Activated T-helper 1 cell treated with Interleukin-2 at 50 U/mL for 16 hours (primary cell): Measurements from ENCODE around the gene SETMAR.
A peak's percentile ranks its signal among the peaks of the same experiment; 100 is the strongest.
"Not testable (repeated sequence)": the region's sequence is repeated elsewhere in the genome, so short reads cannot be mapped to it uniquely, and the experiment has no call there.

Experiments used
- DNase-seq: peaks from one replicate; pipeline ENCODE4 v3.0.0-alpha.2; 2020; ENCODE audit warnings: low read depth

Gene SETMAR

DNA sequence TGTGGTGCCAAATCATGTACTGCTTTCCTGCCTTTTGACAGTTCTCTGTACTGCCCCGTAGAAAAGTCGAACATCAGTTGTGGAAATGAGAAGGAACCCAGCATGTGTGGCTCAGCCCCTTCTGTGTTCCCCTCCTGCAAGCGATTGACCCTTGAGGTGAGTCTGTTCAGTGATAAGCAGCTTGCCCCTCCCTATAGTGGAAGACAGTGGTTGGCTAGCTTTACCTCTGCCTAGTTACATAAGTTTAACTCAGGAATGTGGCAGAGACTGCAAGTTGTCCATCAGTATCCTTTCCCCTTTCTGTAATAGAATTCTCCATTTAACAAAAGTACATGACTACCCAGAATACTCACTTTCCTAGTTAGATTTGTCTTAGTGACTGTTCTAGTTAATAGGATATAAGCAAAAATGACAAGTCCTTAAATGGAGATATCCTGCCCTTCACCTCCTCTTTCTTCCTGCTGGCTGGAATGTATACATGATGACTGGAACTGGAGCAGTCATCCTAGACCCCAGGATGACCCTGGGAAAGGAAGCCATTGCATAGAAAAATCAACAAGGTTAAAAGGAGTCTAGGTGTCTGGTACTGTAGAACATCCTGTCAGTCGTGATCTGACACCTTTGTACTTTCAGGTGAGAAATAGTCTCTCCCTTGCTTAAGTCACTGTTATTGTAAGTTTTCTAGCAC lies 10.6 kb downstream of the SETMAR start:
- DNase-seq = no peak

DNA sequence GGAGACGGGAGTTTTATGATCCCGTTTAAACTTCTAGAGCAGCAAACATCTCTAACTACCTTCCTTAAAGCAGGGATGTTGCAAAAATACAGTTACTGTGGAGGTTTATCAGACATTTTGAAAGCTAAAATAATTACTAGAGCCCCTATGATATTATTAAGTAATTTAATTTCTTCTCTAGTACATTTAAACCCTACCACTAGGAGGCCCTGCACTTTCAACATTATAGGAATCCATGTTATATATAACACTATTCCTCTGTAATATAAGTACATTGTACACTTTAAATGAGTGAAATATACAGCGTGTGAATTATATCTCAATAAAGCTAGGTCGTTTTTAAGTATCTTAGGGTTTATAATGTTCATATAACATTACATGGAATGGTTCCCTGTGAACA lies 11.5 kb downstream of the SETMAR start:
- DNase-seq = no peak

DNA sequence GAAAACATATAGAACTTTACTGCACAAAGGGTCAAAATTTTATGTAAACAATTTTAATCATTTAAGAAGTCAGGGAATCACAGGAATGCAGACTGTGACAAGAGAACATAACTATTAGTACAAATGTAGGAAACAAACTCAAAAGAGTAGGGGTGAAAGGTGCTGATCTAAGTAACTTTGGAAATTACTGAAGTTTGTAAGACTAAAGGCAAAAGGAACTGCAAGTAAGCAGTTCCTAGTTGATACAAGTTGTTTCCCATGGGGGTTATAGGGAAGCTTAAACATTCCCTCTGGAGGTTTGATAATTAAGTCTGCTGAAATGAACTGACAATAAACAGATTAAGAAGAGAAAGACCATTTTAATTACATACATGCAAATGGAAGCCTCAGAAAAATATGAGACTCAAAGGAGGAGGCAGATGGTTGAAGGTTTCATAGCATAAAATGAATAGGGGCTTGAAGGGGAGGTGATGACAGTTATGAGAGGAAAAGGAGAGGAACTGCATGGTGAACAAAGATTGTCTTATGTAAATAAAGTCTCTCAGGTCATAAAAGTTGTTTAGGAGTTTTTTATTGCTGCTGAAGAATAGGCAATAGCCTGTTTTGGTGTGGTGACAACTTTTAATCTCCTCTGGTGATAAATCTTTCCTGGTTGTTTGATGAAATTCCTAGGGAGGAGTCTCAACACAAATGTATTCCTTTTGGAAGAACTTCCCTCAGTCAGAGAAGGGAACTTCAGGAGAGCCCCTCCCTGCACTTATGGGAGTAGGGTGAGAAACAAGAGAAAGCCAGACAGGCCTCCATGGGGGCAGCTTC lies 17.1 kb downstream of the SETMAR start:
- no peak for DNase-seq

DNA sequence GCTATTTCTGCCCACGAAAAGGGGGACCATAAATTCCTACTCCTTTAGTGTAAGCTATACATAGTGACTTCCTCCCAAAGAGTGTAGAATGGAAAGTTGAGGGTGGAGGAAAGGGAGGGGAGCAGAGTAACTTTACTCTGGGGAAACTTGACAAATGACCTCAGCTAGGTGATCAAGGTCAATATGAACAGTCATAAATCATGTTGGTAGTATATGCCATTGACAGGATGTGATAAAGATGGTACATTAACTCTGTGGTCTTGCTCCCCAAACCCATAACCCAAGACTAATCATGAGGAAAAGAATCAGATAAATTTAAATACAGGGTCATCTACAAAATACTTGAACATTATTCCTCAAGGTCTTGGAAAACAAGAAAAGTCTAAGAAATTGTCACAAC lies 18.6 kb downstream of the SETMAR start:
- DNase-seq = no peak

DNA sequence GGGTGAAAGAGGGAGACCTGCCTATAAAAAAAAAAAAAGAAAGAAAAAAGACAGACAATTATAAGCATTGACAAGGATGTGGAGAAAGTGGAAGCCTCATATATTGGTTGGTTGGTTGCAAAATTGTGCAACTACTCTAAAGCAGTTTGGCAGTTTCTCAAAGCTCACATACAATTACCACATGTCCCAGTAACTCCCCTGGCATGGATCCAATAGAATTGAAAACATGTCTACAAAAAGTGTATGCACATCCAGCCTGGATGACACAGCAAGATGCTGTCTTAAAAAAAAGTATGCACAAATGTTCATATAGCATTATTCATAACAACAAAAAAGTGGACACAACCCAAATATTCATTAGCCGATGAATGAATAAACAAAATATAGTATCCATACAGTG lies 19.5 kb downstream of the SETMAR start:
- DNase-seq = no peak

DNA sequence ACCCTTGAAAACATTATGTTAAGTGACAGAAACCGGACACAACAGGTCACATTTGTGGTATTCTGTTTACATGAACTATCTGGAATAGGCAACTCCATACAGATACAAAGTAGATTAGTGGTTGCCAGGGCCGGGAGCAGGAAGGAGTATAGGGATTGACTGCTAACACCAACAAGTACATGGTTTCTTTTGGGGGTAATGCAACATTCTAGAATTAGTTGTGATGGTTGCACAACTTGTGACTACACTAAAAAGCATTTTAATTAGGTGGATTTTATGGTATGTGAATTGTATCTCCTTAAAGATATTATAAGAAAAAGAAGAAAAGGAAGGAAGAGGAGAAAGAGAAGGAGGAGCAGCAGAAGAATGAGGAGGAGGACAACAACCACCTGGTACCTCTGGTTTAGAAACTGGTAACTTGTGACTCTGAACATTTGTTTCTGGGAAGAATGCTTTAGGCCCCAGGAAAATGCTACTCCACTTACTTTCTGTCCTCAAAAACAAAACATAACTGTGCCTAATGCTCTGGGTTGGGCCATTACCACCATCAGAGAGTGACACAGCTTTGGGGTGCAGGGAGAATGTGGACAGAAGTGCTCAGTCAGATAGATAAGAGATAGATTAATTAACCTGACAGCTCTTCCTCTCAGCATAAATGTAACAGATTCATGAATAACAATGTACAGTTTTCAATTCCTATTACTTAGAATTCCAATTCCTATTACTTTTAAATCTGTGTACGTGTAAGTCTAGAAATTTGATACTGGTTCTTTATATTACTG lies 20.3 kb downstream of the SETMAR start:
- no peak for DNase-seq

DNA sequence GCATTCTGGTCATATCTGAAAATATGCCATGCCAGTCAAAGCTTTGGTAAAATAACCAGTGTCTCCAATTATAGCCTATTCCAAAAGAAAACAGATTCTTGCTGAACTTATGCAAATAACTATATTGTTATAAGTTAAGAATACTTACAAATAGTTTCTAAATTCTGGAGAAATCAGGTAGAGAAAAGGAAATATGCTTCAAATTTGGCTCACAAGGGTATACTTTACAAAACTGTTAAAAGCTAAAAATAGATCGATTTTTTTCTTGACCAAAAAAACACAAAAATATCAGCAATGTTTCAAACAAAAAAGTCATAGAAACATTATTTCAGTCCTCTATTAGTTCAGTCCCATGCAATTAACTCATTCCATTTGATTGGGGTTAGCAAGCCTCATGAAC lies 23.7 kb downstream of the SETMAR start:
- DNase-seq = no peak

DNA sequence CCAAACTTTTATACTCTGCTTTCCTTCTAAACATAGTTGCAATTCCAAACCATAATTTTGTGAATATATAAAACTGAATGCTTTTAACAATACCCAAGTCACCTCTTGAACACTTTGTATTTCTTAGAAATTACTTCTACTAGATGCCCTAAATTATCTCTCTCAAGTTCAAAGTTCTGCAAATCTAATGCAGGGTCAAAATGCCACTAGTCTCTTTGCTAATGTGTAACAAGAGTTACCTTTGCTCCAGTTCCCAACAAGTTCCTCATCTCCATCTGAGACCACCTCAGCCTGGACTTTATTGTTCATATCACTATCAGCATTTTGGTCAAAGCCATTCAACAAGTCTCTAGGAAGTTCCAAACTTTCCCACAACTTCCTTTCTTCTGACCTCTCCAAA lies 26.6 kb downstream of the SETMAR start:
- not testable (repeated sequence) for DNase-seq

DNA sequence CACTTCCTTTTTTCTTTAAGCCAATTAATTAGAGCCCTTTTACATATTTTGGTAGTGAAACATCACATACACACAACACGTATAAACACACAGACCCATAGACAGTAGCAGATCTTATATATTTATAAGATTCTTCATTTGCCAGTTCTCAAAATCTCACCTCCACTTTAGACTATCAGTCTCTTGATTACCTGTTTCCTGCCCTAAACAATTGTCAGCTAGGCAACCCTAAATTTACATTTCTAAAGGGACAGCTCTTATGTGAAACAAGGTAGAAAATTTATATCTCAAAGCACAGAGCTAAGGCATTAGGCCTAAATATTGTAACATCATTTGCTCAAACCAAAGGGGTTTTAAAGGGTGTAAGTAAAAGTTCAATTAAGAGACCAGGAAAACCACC lies 28.9 kb downstream of the SETMAR start:
- DNase-seq = no peak

DNA sequence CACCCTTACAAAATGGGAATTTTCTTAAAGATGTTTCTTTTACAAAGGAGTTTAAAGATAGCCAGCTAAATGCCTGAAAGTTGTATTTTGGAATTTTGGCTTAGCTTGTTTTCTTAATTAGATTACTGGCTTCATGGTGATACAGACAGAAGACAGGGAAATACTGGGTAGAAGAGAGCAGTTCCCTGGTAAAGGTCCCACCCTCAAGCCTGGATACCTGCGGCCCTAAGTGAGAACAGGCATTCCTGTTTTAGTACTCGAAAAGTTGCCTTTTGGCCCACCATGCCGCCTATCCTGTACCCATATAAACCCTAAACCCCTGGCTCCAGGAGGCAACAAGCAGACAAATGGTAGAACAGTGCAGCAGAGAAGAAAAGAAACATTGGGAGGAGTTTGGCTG lies 29.4 kb downstream of the SETMAR start:
- DNase-seq = no peak

DNA sequence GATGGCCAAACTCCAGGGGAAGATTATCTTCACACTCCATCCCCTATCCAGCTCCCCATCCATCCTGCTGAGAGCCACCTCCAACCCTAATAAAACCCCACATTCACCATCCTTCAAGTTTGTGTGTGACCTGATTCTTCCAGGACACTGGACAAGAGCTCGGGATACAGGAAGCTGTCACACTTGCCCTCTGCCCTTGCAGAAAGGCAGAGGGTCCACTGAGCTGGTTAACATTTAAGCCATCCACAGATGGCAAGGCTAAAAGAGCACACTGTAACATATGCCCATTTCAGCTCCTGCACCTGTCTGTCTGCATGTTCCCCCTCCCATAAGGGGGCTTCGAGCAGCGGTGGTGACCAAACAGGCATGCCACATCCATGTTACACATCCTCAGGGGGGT lies 29.8 kb downstream of the SETMAR start:
- no peak for DNase-seq

DNA sequence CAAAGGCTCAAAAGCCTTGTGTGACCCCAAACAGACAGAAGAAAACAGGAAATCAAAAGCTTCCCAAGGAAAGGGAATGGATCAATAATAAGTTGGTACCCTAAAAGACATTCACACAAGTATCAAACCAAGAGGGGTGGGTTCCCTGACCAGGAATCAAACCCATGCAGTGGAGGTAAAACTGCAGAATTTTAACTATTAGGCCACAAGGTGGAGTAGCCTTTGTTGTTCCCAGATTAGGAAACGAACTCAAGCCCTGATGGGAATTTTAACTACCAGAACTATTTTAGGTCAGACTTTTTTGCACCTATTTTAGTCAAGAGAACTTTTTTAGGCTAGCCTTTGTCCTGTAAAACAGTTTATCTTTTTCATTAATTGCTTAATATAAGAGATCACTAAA lies 31.4 kb downstream of the SETMAR start:
- no peak for DNase-seq

DNA sequence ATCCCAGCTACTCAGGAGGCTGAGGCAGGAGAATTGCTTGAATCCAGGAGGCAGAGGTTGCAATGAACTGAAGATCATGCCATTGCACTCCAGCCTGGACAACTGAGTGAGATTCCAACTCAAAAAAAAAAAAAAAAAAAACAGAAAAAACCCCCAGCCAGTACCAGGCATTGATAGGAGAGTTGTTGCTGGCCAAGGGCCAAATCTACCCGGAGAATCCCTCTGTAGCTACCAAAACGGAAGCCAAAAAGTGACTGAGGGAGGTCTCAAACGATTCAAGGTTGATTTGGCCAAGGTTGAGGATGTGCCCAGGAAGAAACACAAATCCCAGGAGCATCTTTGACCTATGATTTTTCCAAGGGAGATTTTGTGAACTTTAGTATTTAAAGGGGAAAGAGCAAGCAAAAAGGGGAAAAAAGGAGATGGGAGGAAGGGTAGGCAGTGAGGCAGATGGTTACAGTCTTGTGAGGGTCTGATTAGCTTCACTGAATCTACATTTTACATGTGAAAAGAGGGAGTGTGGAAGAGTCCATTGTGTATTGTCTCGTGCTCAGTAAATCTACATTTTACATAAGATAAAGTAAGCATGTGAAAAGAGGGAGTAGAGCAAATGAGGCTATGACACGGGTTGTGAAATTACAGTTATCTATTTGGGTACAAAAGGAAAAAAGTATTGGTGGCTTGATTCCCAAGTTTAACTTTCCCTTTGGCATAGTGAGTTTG lies 32.8 kb downstream of the SETMAR start:
- no peak for DNase-seq

DNA sequence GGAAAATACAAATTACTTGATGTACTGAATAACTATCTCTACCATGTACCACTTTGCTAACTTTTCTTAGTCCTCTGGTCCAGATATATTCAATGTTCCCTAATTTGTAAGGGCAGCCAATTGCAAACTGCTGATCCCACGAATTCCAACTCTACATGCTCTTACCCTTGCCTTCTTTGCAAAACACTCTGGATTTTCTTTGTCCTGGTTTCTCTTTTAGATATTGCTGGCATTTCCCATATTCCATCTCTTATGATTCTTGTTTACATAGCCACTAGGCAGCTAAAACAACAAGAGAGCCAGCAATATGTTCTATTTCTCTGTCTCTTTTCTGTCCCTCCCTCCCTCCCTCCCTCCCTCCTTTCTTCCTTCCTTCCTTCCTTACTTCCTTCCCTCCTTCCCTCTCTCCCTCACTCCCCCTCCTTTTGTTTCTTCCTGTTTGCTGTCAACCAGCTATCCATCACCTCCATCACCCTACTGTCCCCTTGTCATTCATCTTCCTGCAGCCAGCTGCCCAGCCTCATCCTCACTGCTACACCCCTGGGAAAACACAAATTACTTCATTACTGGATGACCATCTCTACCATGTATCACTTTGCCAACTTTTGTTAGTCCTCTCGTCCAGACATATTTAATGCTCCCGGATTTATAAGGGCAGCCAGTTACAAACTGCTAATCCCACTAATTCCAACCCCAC lies 33.8 kb downstream of the SETMAR start:
- no peak for DNase-seq

DNA sequence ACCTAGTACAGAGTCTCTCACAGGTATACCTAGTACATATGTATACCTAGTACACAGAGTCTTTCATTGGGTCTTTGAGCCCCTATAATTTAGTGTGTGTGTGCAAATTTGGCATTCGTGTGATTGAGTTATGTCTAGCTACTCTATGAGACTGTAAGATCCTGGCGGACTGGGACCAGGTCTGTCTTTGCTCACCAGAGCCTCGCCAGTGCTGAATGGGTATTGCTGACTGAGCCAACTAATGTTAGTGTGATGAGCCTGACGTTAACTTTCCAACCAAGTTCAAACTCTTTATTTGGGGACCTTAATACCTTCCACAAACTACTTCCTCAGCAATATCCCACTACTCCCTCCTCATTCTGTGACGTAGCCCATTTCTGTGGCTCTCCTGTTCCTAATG lies 35.6 kb downstream of the SETMAR start:
- DNase-seq = no peak

DNA sequence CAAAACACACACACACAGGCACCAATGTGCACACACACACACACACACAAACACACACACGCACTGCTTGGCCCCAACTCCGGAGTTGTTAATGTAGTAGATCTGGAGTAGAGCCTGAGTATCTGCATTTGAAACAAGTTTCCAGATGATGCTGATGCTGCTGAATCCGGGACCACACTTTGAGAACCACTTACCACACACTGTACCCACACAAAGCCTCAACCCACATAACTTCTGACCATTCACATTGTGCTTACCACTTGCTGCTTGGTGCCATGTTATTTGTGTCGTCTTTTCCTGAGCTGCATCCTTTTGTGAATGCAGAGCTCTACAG lies 36.9 kb downstream of the SETMAR start:
- no peak for DNase-seq

DNA sequence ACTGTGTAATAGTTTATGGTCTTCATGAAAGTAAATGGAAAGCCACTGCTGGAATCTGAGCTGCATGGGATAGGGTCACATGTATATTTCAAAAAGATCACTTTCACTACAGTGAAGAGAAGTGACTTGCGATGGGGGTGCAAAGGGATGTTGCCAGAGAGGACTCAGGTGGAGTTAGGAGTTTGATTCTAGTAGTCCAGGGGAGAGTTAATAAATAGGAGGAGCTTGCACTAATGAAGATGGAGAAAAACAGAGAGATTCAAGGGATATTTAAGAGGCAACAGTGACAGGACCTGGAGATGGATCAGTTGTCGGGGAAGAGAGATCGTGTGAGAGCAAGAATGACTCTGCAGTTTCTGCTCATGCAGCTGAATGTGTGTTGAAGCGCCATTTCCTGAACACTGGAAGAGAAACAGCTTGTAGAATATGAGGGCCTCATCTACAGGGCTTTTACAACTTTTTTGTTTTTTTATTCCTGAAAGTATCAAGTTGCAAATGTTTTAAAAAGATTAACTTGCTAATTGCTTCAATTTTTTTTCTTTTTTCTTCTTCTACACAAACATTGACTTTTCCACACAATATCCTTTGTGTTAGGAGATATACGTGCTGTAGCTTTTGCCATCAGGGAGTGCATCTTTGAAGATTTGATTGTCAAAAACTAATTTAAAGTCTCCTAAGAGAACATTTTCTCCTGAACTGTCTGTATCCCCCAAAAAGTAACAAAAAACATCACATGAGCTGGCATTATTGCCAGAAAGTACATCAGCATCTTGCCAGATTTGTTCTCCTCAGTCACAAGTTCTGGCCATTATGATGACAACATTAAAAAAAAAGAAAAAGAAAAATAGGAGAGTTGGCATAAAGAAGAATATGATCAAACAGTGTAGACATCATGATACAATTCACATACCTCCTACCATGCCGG lies 37.5 kb downstream of the SETMAR start:
- no peak for DNase-seq

DNA sequence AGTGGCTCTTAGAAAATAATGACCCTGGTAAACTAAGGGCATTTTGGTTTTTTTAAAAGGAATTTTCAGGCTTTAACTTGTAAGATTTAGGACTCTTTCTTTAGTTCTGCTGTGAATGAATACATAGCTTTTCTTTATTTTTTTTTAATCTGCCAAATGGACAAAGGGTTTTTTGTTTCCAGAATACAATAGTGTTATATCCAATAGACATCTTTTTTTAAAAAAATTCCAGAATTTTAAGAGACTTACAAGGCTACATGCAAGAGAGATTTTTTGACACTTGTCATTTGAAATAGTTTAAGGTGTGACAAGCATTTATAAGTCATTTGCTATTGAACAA lies 38.1 kb downstream of the SETMAR start:
- DNase-seq = no peak

DNA sequence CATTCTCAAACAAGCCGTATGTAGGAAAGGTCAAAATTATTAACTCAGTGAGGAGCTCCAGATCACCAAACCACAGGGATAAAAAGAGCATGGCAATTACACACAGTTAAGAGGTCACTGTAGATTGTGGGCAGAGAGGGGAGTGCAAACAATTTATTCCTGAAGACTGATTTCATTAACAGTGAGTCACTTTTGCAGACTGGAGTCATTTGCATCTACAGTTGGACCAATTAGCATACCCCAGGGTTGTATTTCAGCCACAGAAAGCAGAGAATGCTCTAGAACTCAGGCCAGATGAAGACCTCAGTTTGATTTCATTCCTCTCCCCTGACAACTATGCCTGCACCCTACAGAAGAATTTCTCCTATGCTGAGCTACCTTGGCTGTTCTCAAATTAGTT lies 40.1 kb downstream of the SETMAR start:
- no peak for DNase-seq

DNA sequence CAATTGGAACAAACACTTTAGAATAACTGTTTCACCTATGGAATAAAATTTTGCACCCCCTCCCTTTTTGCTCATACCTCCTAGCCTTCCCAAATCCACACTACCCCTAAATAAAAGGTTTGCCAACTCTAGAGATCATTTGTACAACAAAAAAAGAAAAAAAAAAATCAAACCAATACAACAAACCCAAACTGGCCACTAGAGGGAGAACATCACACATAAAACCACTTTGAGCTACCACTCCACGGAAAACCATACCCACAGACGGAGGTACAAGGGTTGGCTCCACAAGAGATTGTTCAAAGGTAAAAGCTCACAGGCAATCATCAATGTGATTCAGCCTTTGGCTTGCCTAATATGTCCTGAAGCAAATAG lies 47.6 kb downstream of the SETMAR start:
- peak; percentile 11 for DNase-seq
